DOHH2 (cell line): ENCODE data around the gene SHROOM3.

Experiments
- CTCF ChIP-seq: fragments of 200-600 bp; sonication (generic); IDR thresholded peaks from one replicate; pipeline ENCODE4 v1.5.1; 2014; ENCODE audit warnings: antibody characterized with exemption, mild to moderate bottlenecking, low read depth, low read length; ENCODE audit not compliant: poor library complexity, severe bottlenecking
- EZH2phosphoT487 ChIP-seq: fragments of 200-600 bp; sonication (generic); IDR thresholded peaks from 2 replicates; pipeline ENCODE4 v1.6.1; 2017; ENCODE audit warnings: borderline replicate concordance, mild to moderate bottlenecking, antibody characterized with exemption, low read length, moderate library complexity, mixed read lengths

GRCh38 chr4:76729460-76729859 lies 294.4 kb downstream of the SHROOM3 start:
- TF ChIP-seq CTCF (no peak), EZH2phosphoT487 (no peak)
